ENCODE results near the gene SECTM1.

SECTM1 gene

GRCh38 chr17:82346342-82347300 is 13.1 kb upstream of the SECTM1 start:
- DNase-seq: no peak

- DNase-seq: no peak
Observed at GRCh38 chr17:82345151-82345976, 11.8 kb upstream of the SECTM1 start.

GRCh38 chr17:82344175-82344907 is 10.8 kb upstream of the SECTM1 start:
- DNase-seq: no peak

- DNase-seq: no peak
Observed at GRCh38 chr17:82343560-82343959, 10.0 kb upstream of the SECTM1 start.

- no peak for DNase-seq
Observed at GRCh38 chr17:82342361-82343079, 9.0 kb upstream of the SECTM1 start.

GRCh38 chr17:82339634-82340580 is 6.3 kb upstream of the SECTM1 start:
- no peak for DNase-seq

- peak; percentile 22 for DNase-seq
Observed at GRCh38 chr17:82338858-82339633, 5.5 kb upstream of the SECTM1 start.

GRCh38 chr17:82334622-82335394 is 1.2 kb upstream of the SECTM1 start:
- no peak for DNase-seq

- no peak for DNase-seq
Observed at GRCh38 chr17:82334204-82334621, 647 bp upstream of the SECTM1 start.

- no peak for DNase-seq
Observed at GRCh38 chr17:82332669-82333278, 792 bp downstream of the SECTM1 start.

GRCh38 chr17:82331345-82331939 is 2.1 kb downstream of the SECTM1 start:
- no peak for DNase-seq

- DNase-seq: no peak
Observed at GRCh38 chr17:82330322-82331239, 3.0 kb downstream of the SECTM1 start.

- no peak for DNase-seq
Observed at GRCh38 chr17:82329683-82330321, 3.8 kb downstream of the SECTM1 start.

GRCh38 chr17:82328994-82329507 is 4.5 kb downstream of the SECTM1 start:
- DNase-seq: no peak

GRCh38 chr17:82328141-82328993 is 5.2 kb downstream of the SECTM1 start:
- no peak for DNase-seq

- DNase-seq: no peak
Observed at GRCh38 chr17:82327757-82328140, 5.8 kb downstream of the SECTM1 start.
